HG03469 (cell line): ENCODE data around the gene S1PR1.
"Not testable (repeated sequence)": the region's sequence is repeated elsewhere in the genome, so short reads cannot be mapped to it uniquely, and the experiment has no call there.

ENCODE experiments used
- ATAC-seq: cut with Tn5 transposase; IDR thresholded peaks from one replicate; pipeline ENCODE4 v1.9.1; 2021; ENCODE audit warnings: mild to moderate bottlenecking, moderate library complexity, moderate number of reproducible peaks; ENCODE audit not compliant: unreplicated experiment

The S1PR1 gene

DNA sequence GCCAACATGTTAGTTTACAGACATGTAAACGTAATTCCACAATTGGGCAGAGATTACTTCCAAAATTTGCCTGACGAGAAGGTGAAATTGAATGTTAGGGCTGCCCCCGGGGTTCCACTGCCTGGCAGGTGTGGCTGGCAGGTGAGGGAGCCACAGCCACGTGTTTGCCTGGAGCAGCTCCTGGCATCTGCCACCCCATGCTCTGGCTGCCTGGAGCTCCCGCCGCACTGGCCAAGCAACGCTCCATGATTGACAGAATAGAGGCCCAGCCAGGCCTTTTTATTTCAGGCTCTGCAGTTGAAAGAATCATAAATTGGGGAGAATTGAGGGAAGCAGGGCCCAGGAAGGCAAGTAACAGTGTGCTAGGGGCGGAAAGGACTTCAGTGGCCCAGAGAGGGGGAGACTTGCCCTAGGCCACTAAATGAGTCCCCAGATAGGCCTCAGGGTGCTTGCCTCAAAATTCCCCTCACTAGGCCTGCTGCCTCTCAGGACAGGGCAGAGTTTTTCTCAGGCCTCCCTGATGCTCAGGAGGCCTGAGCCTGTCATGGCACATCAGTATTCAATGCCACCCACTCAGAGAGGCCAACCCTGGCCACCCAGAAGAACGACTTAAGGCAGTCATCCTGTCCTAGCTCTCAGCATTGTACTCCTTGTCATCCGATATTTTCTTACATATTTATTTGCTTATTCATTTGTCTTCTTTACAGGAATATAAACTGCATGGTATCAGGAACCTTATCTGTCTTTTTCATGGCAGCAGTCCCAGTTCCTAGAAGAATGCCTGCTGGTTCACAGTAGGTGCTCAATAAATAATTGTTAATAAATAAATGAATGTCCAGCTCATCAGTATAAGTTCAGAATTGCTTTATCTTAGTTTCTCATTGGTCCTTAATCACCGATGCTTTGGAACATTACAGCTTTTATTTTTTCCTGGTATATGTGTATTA, 16.6 kb upstream of the S1PR1 start:
- no peak for ATAC-seq

DNA sequence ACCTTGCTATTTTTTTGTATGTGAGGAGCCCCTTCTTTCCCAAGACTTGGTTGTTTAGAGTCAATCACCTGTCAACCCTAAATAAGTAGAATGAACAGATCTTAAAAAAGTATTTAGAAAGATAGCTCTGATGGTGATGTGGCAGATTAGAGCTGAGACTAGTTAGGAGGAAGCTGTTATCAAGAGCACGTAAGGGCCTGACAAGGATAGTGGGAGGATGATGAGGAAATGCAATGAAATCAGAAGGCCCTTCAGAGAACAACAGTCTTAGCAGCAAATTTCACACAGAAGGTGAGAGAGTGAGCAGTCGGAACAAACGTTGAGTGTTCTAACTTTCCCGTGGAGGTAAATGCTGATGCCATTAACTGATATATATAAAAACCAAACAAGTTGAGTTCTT, 15.9 kb upstream of the S1PR1 start:
- ATAC-seq = no peak

DNA sequence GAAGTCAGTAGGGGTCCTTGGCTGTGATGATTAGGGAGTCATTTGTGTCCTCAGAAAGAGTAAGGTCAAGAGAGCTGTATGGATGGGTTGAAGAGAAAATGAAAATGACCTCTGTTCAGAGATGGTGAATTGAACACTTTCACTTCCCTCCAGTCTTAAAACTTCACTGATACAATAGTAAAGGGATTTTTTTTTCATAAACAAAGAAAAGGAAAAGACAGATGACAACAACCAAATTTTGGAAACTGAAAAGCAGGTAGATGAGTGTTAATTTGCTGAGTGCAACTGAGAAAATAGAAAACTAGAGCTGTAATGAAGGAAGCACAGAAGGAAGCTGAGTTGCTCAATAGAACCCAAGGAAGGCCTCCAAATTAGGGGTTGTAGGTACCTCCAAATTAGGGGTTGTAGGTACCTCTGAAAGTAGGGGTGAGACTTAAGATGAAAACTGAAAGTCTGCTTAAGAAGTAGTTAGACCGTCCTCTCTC, 14.8 kb upstream of the S1PR1 start:
- ATAC-seq = peak; percentile 98

DNA sequence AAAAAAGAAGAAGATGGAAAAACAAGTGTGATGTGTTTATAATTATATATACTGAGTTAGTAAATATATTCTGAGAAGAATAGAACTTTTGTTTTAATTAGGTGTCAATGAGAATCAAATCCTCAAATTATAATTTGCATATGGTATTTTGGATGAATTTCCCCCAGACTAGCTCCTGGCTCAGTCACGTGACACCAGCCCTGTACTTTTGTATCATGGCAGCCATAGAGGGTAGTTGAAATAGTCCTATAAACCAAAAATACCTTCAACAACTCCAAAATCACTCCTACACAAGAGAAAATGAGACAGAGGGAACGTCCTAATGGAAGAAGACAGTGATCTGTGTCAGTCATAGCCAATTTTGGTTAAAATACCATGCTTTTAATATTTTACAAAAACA, 9.0 kb upstream of the S1PR1 start:
- no peak for ATAC-seq

DNA sequence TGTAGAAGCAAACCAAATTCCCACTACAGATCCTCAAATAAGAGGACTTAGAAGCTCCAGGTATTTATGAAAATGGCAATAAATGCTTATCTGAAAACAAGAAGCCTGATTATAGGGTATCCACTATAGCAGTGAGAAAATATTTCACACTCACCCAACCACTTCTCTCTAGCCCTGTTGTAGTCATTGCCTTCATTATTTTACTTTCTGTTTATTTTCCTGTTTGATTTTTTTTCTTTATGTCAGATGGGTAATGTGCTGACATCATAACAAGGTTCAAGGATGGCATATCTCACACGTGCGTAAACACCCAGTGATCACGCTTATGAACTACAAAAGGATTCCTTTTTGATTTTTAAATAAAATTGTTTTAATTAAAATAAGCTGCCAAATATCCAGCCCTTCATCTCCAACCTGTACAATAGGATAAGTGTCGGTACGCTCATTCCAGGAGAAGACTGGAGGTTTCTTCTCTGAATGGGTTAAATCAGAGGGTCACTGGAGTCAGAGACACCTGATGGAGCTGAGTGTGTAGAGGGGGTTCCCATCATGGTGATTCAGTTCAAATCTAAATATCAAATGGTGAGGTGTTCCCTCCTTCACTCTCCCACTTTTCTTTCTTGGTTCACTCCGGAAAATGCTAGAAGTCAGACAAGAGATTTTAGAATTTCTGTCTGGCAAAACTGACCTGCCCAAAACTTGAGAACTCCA, 8.2 kb upstream of the S1PR1 start:
- no peak for ATAC-seq

DNA sequence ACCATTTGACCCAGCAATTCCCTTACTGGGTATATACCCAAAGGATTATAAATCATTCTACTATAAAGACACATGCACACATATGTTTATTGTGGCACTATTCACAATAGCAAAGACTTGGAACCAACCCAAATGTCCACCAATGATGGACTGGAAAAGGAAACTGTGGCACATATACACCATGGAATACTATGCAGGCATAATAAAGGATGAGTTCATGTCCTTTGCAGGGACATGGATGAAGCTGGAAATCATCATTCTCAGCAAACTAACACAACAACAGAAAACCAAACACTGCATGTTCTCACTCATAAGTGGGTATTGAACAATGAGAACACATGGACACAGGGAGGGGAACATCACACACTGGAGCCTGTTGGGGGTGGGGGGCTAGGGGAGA, 4.6 kb upstream of the S1PR1 start:
- not testable (repeated sequence) for ATAC-seq

DNA sequence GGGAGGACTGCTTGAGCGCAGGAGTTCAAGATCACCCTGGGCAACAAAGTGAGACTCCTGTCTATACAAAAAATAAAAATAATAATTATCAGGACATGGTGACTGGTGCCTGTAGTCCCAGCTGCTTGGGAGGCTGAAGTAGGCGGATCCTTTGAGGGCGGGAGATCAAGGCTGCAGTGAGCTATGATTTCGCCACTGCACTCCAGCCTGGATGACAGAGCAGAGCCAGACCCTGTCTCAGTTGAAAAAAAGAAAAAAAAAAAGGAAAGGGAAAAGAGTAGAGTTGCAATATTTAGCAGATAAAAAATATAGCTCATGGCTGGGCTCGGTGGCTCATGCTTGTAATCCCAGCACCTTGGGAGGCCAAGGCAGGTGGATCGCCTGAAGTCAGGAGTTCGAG, 3.3 kb upstream of the S1PR1 start:
- no peak for ATAC-seq

DNA sequence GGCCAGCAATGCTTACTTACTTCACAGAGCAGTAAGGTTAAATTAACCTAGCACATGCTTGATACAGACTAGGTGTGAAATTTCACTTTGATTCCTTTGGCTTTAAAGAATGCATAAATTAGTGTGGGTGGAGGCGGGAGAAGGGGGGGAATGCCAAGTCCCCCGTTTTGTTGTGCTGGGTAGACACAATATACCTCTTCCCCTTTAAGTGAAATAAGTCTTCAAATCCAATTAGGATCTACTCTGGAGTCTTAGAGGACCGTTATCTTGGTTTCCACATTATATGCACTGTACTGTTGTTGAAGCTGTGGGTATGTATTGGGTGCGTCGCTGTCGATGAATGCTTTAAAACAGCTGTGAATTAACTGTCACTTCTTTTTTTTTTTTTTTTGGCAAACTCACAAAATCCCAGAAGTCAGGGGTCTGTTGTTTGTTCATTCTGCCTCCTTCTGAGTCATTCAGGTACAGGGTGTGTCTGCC, 1.6 kb upstream of the S1PR1 start:
- no peak for ATAC-seq

DNA sequence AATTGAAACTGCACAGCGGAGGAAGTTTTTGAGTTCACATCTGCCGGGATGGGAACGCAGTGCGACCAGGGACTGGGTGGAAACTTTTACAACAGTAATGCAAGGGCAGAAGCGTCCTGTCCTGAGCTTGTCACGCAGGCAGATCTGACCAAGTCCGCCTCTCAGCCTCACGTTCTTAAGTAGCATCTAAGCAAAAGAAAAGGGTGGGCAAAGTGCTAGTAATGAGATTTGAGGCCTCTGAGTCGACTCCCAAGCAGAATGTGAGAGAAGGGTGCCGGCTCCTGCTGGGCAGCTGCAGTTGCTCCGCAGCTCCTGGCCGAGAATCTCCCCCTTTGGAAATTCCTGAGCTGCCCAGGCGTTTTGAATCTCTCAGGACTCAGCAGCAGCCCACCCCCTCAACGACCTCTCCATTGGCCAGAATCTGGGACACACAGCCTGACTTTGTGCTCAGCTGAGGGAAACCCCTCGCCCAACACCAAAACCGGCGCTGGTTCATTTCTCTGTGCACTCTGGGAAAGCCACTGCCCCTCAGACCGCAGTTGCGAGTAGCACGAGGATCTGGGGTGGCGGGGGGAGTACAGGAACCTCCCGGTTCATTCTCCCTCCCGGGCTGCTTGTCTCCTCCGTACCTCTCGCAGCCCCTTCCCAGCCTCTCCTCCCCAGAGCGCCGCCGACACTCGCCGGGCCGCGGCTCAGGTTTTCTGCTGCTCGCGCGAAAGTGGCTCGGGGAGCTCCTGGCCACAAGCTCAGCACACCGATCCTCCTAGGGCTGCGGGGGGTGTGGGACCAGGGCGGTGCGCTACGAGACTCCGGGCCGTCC, 913 bp upstream of the S1PR1 start:
- ATAC-seq = peak; percentile 66

DNA sequence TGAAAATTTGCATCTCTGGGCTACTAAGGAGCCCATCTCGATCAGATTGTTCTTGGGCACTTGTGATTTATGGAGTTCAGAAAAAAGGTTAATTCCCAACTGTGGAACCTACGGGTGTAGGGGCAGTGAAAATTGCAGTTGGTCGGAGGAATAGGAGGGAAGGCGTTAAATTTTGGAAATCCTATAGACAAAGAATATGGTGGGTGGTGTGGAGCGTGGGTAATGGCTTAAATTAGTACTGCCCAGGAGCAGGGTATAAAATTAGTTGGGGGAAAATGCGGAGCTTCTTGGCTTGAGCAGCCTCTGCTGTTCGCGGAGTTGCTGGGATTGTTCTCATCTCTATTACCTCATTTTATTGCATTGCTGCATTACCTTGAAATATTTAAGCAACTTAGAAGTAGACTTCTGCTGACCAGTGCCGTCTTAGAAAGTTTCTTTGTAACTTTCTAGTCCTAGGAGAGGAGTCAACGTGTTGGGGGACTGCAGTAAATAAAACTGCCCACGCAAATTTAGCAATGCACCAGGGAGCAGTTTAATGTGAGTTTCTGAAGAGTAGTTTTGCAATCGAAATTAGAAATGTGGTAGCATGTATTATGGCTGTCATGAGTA, 514 bp downstream of the S1PR1 start:
- no peak for ATAC-seq

DNA sequence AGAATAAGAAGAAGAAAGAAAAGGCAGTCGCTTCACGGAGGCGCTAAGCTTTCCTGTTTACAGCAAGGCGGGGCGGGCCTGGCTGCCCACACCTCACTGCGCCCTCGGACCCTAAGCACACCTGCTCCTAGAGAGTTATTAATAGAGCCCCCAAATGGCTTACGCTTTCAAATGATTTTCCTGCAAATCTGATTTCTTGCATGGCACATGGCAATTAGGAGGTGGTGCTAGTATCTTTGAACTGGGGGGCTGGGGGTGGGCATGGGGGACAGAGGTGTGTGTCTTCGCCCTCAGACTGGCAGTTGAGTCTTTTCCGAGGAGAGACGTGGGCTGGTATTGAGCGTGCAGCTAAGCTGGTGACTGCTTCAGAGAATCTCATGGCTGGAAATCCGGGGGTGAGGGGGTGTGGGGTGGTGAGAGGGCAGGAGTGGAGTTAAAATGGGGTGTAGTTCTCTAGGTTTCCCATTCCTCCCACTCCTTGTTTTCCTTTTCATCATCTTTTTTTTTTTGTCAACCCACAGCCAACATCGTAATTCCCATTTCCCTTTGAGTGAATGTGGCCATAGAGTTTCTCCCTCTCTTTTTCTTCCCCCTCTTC, 1.3 kb downstream of the S1PR1 start:
- ATAC-seq = no peak

DNA sequence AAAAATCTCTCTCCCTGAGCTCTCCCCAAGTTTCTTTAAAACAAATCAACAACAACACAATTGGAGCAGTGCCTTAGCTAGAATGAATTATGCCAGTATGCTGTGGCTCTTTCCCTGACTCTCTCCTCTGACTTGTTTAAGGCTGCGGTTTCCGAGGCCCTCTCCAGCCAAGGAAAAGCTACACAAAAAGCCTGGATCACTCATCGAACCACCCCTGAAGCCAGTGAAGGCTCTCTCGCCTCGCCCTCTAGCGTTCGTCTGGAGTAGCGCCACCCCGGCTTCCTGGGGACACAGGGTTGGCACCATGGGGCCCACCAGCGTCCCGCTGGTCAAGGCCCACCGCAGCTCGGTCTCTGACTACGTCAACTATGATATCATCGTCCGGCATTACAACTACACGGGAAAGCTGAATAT, 1.9 kb downstream of the S1PR1 start:
- peak; percentile 21 for ATAC-seq

DNA sequence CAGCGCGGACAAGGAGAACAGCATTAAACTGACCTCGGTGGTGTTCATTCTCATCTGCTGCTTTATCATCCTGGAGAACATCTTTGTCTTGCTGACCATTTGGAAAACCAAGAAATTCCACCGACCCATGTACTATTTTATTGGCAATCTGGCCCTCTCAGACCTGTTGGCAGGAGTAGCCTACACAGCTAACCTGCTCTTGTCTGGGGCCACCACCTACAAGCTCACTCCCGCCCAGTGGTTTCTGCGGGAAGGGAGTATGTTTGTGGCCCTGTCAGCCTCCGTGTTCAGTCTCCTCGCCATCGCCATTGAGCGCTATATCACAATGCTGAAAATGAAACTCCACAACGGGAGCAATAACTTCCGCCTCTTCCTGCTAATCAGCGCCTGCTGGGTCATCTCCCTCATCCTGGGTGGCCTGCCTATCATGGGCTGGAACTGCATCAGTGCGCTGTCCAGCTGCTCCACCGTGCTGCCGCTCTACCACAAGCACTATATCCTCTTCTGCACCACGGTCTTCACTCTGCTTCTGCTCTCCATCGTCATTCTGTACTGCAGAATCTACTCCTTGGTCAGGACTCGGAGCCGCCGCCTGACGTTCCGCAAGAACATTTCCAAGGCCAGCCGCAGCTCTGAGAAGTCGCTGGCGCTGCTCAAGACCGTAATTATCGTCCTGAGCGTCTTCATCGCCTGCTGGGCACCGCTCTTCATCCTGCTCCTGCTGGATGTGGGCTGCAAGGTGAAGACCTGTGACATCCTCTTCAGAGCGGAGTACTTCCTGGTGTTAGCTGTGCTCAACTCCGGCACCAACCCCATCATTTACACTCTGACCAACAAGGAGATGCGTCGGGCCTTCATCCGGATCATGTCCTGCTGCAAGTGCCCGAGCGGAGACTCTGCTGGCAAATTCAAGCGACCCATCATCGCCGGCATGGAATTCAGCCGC, 2.5 kb downstream of the S1PR1 start:
- no peak for ATAC-seq

DNA sequence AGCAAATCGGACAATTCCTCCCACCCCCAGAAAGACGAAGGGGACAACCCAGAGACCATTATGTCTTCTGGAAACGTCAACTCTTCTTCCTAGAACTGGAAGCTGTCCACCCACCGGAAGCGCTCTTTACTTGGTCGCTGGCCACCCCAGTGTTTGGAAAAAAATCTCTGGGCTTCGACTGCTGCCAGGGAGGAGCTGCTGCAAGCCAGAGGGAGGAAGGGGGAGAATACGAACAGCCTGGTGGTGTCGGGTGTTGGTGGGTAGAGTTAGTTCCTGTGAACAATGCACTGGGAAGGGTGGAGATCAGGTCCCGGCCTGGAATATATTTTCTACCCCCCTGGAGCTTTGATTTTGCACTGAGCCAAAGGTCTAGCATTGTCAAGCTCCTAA, 3.2 kb downstream of the S1PR1 start:
- ATAC-seq = no peak

DNA sequence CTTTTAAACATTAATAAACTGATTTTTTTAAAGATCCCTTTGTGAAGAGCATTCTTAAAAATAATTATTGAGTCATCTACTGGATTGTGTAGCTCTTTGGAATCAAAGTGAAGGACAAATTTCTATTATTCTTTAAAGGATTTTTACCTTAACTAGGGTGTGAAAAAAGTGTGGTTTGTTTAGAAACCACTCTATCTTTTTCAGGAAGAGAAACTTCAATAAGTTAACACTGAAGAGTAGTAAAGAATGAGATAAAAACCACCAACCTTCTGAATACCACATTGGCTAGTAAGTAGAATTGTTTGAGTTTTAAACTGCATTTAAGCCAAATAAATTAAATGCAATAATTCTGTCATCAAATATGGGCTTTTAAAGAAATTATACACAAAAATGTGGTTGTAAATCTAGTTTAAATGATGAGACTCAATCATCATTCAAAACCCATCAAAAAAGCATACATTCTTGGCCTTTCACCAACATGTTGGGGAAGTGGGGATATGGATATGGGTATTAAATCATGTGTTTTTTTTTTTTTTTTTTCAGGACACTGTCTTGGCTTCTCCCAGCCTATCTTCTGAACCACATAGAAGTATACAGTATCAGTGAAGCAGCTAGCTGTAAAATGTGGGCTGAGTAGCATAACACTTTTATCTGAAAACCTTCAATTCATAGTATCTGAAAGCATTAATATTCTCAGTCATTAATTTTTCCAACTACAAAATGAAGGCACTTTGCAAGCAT, 4.8 kb downstream of the S1PR1 start:
- ATAC-seq = no peak

DNA sequence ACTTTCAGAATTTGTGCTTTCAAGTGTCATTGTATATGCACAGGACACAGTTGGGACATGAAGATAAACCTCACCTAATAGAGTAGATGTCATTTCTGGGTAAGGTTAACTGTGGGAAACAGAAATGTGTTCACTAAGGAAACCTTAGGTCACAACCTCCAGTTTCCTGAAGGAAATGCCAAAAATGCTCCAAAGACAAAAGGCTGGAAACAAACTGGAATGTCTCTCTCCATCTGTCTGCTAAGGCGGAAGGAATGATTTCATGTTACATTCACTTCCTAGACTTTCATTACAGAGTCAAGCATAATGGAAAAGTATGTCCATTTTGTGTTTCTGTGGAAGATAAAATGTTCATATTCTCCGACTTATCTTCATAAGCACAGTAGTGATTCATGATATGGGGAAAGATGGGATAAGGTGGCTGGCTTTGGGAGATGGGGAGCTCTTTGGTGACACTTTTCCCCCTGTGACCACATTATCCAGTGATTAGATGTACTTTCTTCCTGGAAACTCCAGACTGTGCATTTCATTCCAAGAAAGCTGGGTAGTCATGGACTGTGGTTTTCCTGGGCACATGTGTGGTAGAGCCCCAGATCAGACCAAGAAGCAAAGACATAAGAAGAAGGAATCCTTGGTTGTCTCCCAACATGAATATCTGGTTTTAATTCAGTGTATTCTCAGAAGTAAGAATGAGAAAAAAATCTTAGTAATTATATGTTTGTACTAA, 5.7 kb downstream of the S1PR1 start:
- no peak for ATAC-seq

DNA sequence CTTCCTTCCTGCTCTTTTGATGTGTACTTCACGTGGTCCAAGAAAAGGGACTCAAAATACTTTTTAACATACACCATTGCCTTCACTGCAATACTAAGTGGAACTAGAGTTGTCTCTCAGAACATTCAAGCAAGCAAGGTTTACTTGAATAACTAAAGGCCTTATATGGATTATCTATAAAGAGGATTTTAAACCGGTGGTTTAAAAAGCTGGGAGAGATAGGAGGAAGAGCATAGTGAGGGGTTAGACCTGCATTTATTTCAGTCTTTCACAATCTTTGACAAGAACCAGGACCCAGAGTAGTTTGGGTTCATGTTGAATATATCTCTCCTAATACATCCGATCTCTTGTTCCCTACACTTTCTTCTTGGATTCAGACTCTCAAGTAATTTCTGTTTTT, 6.9 kb downstream of the S1PR1 start:
- ATAC-seq = no peak

DNA sequence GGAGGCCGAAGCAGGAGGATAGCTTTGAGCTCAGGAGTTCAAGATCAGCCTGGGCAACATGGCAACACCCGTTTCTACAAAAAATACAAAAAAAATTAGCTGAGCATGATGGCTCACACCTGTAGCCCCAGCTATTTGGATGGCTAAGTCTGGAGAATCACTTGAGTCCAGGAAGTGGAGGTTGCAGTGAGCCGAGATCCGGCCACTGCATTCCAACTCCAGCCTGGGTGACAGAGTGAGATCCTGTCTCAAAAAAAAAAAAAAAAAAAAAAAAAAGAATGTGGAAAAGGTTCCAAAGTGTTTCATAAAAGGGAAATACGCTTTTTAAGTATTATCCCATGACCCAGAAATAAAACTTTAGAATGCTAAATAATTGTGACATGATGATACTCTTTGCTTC, 8.0 kb downstream of the S1PR1 start:
- no peak for ATAC-seq
